Cortex of kidney (tissue), 1 donor: ENCODE measurements around the gene SH3GL3.

Experiments used
- DNase-seq: peaks from one replicate; lab custom pipeline; 2025; lab: John Stamatoyannopoulos, UW

SH3GL3 gene

DNA sequence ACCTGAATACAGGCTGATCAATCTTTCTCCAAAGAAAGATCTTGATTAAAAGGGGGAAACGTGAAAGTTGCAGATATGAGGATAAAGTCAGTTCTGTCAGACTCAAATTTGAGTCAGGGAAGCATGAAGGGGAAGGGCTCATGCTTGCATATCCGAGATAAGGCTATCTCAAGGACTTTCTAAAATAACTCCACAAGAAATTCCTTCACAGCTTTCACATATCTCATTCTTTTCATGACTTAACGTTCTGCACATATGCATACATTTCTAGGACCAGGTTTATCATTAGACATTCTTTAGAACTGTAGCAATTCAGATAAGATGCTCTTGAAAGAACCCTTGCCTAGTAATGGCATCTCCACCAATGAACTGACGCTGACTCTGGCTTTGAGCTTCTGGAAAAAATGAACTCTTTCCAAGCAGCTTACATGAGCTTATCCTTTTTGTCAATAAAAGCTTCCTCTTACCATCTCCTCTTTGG lies 15.9 kb downstream of the SH3GL3 start:
- no peak for DNase-seq

DNA sequence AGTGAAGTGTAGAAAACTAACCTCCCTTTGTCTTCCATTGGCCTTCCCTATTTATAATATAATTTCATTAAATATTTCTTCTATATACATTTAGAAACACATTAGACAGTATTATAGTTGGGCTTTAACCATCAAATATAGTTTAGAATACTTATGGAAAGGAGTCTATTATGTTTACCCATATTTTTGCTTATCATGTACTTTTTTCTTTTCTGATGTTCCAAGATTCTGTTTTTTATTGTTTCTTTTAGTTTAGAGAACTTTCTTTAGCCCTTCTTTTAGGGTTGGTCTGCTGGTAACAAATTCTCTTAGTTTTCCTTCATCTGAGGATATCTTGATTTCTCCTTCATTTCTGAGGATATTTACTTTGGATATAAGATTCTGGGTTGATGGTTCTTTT lies 23.7 kb downstream of the SH3GL3 start:
- no peak for DNase-seq

DNA sequence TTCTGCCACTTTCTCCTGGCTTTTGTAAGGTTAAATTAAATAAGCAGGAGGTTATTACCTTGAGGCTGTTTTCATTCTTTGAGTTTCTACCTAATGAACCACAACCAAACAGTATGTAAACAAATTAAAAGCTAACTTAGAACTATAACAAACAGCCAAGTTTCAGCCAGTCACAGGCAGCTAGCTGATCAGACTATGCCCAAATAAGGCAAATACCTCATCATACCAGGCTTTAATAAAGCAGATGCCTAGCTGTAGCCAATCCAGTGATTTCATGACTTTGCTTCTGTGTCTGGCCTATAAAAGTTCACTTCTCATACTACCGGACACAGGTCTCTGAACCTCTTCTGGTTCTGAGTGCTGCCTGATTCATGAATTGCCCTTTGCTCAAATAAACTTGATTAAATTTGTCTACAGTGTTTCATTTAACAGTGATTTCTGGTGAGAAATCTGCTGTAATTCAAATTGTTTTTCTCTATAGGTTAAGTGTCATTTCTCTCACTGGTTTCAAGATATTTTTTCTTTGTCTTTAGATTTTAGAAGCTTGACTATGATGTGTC lies 24.2 kb downstream of the SH3GL3 start:
- DNase-seq = no peak

DNA sequence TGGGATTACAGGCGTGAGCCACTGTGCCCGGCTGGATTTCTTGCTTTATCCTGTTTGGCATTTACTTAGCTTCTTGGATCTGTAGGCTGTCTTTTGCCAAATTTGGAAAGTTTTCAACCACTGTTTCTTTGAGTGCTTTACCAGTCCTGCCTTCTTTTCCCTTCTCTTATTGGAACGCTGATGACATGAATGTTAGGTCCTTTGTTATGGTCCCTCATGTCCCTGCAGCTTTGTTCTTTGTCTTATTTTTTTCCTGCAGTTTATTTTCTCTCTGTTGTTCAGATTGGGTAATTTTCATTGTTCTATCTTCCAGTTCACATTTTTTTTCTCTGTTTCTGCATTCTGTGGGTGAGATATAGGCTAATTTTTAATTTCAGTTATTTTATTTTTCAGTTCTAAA lies 25.0 kb downstream of the SH3GL3 start:
- DNase-seq = no peak

DNA sequence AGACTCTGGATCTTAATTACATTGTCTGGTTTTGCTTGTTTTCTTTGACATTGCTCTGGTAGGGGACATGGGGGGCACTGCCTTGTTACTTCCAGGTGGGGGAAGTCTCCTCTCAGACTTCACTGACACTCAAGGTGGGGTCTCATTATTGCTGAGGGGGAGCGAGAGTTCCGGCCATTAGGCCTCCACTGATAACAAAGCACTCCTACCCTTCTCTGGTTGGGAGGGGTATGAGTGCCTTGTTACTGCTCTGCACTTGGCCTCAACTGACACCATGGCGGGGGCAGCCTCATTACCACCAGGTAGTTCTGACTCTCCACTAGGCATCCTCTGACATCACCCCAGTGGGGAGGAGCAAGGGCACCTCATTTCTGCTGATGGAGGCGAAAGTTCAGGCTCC lies 25.7 kb downstream of the SH3GL3 start:
- DNase-seq = no peak

DNA sequence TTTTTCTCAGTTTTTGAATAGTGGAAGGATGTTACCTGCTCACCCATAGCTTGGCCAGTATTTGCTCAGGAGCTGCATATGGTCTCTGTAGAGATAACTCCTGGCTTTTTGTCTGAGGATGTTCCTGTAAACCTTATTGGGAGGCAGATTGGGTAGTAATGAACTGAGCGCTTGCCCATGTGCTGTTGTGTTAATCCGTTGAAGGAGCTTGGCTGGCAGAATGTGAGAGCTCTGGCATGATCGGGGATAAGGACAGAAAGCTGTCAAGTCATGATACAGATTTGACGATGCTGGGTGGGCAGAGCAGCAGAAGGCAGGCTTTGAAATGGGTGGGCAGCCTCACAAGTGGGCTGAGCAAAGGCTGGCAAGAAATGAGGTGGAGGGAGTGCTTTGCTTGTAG lies 27.4 kb downstream of the SH3GL3 start:
- DNase-seq = no peak

DNA sequence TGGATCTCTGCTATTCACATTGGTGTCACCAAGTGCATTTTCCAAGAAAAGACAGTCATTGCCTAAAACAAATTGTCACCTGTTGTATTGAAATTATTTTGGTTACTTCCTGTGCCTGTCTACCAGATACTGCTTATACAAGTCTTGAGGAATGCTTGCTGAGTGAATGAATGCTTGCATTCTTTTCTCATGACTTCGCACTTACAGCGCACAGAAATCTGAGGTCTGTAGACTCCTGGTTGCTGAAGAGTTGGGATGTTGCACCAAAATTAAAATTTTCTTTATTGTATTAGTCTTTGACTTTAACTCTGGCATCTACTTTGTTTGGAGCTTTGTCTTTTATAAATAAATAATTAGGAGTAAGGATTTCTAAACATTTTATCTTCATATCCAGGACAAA lies 28.4 kb downstream of the SH3GL3 start:
- no peak for DNase-seq

DNA sequence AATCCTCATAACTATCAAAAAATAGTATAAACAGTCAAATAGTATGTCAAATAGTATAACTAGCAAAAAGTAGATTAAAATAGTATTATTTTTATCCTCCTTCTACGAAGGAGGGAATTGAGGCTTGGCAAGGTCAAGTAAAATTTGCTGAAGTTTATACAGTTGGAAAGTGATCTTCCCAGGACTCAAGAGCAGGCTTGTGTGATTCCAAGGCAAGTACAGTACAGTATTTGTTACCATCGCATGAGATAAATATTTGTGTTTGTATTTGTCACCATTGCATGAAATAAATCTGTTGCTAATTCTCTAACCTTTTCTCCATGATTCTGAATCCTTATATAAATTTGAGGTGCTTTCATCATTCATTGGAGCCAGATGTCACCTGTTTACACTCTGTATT lies 28.9 kb downstream of the SH3GL3 start:
- no peak for DNase-seq

DNA sequence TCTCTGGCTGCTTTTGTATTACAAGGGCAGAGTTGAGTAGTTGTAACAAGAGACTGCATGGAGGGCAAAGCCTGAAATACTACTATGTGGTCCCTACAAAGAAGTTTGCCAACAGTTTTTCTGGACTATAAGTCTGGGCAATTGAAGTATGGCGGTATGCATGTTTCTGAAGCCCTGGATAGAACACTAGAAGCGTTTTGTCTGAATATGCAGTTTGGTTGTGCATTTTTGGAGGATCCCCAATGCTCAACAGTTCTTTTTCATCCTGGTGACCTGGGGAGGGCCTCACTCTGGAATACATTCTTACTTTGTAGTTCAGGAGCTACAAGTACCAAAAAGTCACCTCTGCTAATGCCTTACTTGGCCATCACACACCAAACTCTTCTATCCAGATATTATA lies 29.6 kb downstream of the SH3GL3 start:
- no peak for DNase-seq

DNA sequence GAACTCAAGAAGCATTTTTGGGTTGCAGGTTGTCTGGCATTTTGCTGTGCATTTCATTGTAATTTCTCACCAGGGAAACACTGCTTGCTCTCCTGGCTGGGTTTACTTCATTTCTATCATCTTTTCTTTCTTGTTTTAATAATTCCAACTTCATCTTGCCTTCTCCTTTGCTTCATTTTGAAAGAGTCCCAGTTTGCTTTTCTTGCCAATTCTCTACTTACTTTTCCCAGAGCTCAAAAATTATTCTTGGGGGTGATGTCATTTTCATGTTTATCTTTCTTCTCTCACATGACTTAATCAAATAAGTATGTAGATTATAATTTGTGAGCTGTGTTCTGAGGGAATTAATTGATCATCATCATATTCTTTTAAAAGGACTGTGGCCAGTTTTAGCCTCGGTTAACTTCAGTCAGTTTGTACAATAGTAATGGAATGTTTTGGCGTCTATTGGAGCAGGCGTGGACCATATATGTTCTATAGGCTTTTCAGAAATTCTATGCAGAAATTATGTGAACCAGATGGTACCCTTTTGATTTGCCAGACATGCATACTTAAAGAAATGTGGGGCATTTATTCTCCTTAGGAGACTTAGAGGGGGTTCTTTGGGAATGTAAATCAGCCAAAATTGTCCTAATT lies 30.1 kb downstream of the SH3GL3 start:
- DNase-seq = no peak

DNA sequence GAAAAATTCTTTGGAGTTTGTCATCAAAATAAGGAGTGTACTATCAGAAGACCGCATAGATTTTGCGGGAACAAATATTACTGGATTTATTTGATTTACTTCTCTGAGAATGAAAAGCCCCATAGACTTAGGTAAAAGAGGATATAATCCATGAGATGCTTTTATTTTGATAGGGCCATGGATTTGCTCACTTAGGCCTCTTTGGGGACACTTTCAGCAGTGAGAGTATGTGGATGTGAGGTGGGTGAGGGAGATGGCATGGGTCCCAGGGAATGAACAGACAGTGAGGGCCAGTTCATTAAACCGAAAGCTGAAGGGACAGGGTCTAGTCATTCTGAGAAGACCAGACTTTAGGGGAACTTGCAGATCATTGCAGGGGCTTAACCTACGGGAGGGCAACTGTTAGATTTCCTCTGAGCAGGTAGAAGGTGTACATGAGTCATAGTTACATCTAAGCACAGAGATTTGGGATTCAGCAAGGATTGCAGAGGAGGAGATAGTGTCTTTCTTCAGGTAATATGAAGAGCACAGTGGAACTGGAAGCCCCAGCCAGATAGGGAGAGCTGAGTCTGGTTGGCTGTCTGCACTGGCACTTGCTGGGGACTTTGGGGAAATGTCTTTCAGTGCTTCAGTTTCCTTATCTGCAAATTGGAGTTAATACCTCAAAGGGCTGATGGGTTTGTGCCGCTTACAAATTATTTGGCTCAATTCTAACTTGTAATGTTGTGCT lies 30.8 kb downstream of the SH3GL3 start:
- DNase-seq = no peak

DNA sequence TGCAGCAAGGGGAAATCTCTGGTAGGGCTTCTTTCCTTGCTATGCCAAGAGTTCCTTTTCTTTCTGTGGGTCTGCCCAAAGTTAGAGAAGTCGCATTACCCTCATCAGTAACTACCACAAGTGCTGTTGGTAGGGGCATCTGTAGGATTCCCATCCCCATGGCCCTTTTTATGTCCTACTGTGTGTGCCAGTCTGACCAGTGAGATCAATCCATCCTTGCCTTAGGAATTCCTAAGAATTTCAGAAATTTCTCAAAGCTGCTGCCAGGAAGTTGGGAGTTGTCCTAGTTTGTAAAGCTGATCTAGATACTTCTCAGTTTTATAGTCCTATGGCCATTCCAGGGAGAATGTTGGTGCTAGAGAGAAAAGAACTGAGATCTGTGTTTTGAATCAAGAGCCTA lies 36.5 kb downstream of the SH3GL3 start:
- DNase-seq = no peak

DNA sequence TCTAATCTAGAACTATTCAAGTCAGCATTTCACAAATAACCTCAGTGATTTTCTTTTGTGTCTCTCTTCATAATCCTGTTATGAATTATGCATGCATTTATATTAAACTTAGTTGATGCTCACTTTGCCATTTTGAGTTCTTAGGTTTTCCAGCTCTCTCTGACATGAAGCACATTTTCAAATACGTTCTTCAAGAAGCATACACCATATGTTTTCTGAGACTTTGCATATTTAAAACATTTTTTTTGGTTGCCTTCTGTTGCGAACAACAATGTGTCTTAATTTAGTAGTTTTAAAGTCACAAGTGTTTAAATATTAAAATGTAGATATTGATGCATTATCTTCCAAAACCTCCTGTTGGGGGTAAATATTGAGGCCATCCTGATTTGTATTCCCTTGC lies 37.5 kb downstream of the SH3GL3 start:
- no peak for DNase-seq

DNA sequence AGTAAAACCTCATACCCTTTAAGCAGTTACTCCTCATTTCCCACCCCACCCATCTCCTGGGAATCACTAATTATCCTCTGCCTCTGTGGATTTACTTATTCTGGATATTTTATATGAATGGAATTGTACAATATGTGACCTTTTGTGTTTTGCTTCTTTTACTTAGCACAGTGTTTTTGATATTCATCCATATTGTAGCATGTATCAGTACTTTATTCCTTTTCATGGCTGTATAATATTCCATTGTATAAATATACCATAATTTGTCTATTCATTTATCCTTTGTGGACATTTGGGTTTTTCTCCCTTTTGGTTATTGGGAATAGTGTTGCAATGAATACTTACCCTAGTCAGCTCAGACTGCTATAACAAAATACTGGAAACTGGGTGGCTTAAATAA lies 39.2 kb downstream of the SH3GL3 start:
- no peak for DNase-seq

DNA sequence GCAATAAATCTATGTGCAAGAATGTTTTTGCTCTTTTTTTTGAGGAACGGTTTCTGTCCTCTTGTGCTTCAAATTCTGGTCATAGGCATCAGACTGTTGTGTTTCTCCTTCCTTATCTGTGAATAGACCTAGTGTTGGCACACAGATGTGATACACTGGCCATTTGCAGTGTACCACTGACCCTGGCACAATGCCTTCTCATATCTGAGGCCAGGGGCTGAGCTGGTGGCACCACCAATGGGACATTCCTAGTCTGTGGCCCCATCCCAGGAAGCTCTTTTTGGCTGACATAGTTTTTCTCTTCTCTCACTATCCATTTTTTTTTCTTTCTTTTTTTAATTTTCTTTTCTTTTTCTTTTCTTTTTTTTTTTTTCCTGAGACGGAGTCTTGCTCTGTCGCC lies 40.4 kb downstream of the SH3GL3 start:
- no peak for DNase-seq

DNA sequence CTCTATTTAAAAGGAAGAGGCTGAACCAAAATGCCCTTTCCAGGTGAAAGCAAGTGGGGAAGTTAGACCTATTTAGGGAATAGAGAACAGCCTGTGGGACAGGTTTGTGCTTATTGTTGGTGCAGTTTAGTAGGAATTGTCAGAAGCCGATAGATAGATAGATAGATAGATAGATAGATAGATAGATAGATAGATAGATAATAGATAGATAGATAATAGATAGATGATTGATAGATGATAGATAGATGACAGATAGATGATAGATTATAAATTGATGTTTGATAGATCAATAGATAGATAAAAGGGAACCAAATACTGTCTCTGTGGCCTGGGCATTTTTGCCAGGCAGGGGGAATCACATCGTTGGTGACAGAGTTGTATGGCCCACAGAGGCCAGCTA lies 42.5 kb downstream of the SH3GL3 start:
- no peak for DNase-seq

DNA sequence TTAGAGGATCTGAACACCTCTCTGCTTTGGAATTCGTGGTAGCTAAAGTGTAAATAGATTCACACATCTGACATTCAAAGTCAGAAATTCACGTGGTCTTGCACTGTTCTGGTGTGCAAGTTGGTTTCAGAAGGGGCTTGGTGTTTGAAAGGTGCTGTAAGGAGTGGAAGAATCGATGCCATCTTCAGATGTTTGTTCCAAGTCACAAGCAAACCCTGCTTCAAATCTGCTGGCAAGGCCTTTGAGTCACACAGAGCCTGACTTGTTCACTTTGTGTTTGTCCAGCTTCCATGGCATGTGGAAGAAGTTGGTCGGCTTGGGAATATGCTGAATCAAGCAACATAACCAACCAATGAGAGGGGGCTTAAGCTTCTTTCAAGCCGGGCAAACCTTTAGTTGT lies 44.3 kb downstream of the SH3GL3 start:
- no peak for DNase-seq

DNA sequence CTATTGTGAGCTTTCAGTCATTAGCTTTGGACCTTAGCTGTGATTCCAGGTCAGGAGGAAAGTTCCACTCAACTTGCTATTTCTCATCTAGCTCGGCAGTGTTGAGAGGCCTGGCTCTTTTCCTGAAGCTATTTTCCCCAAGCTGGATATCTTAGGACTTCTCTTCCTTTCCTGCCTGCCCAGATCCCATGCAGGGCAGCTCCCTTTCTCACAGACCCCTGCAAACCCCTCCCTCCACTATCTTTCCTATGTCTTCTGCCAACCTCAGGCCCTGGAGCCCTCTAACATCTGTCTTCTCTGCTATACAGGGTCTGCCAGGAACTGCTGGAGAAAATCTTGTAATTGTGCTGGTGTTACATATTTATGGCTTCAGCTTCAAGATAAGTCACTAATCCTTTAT lies 49.6 kb downstream of the SH3GL3 start:
- DNase-seq = no peak

DNA sequence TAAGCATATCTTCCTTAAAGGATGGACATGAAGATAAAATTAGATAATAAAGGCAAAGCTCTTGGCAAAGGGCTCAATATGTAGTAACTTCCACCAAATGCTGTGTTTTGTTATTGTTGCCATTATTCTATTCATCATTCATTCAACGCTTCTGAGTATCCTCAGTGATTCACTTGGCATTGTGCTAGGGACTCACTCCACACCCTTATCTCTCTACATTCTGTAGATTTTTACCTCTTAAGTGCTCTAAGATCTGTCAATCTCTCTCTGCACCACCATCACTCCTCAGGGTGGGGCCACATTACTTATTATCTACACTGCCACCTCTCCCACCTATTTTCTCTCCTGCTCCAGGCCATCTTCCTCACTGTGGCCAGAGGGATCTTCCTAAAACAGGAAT lies 51.2 kb downstream of the SH3GL3 start:
- no peak for DNase-seq

DNA sequence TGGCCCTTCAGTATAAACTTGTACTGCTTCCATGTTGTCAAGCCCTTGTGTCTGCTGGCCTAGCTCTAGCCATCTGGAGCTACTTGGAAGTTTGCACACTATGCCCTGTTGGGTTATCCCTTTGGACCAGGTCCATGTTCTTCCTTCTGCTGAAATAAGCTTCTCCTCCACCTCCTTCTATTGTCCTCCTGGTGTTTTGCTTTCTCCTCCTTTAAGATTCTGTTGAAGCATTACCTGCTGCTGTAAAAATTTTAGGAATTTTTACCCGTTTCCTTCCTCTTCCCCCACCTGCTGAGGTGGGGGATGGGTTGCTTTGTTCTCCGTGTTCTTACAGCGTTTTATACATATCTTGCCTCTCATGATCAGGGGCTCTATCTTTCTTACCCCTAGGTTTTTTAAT lies 51.7 kb downstream of the SH3GL3 start:
- no peak for DNase-seq

DNA sequence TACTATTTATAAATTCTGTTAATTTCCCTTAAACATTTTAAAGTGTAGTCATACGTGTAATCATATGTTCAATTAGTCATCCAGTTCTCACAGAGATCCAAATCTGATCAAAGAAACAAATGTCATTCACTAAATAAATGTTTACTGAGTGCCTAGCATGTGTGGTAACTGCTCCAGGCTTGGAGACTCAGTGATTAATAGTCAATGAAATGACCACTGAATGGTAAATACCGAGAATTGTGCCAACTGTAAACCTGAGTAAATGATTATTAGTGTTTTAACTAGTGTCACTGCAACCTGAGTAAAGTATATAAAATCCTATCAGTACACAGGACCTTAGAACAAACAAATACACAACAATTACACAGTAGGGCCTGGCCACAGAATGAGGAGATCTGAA lies 52.3 kb downstream of the SH3GL3 start:
- DNase-seq = no peak

DNA sequence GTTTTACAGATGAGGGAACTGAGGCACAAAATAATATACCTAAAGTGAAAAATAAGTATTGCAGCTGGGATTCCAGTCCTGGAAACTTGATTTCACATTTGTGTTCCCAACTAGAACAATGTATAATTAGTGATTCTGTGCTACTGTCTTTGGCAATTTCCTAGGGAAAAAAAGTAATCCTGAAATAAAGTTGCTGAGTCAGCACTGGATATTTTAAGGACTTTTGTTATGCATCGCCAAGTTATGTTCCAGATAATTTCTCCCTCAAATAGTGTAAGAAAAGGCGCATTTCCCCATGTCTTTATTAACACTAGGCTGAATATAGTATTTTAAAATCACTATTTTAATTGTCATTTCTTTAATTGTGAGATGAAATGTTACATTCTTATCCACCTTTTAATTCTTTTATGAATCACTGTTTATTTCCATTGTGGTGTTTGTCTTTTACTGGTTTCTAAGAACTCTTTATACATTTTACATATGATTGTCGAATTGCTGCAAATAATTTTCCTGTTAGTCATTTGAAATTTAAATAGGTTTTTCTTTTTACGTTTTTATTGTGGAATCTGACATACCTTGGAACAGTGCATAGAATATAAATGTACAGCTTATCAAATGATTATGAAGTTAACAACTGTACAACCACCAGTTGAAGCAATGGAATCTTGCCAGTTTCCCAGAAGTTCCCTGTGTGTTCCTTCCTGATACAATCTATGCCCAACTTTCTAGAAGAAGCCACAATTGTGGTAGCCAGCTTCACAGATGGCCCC lies 56.6 kb downstream of the SH3GL3 start:
- no peak for DNase-seq

DNA sequence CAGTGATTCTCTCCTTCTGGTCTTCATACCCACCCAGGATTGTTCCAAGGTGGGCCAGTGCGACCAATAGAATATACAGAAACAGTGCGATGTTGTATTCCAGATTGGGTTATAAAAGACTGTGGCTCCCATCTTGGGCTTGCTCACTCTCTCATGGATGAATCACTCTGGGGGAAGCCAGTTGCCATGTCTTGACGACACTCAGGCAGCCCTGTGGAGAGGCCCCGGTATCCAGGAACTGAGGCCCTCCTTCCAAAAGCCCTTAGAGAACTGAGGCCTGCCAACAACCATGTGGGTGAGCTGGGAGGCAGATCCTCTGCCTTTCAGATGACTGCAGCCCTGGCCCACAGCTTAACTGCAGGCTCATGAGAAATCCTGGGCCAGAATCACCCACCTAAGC lies 57.2 kb downstream of the SH3GL3 start:
- no peak for DNase-seq
